GM12878 (cell line): ENCODE data around the gene UGT3A2. TPM values are rescaled to one million over a fixed set of nuclear protein-coding genes. Genes with fewer than 3 reads are reported as not detected.

Experiments used
- ATAC-seq: fragments of 200-7000 bp; cut with Tn5 transposase; 3 replicates; pipeline ENCODE4 v1.9.1; 2020; ENCODE audit warnings: mild to moderate bottlenecking, moderate library complexity
- BruUV-seq: library from RNA; stranded (reverse); fragments of 400-500 nt; replicated peaks from 2 replicates; lab custom pipeline; 2021; lab: Mats Ljungman, UMichigan
- CTCF ChIA-PET: fragments of 300-600 bp; sonication (Branson Sonifier 250); formaldehyde crosslinking; extraction: SDS; loops from one replicate; lab custom pipeline; 2021; ENCODE audit warnings: inconsistent platforms; lab: Yijun Ruan, JAX
- POLR2A ChIA-PET: fragments of 350-600 bp; formaldehyde crosslinking; extraction: SDS; loops from one replicate; lab custom pipeline; 2021; ENCODE audit warnings: inconsistent platforms; lab: Charles Lee
- RAD21 ChIA-PET: fragments of 300-600 bp; sonication (Branson Sonifier 250); formaldehyde crosslinking; loops from one replicate; lab custom pipeline; 2023; ENCODE audit warnings: antibody characterized with exemption; ENCODE audit not compliant: unreplicated experiment; lab: Charles Lee
- SMC1A ChIA-PET: fragments of 300-600 bp; sonication (Branson Sonifier 250); formaldehyde crosslinking; loops from one replicate; lab custom pipeline; 2023; ENCODE audit not compliant: unreplicated experiment, uncharacterized antibody; lab: Charles Lee
- DNase-seq: peaks from one replicate; pipeline ENCODE4 v3.0.0-alpha.2; 2011; ENCODE audit warnings: low read depth, low spot score
- FAIRE-seq: peaks from 3 replicates; lab custom pipeline; 2011; peaks lifted over from hg19 to GRCh38; lab: Jason Lieb, UNC
- H2AFZ ChIP-seq: 2 replicates; pipeline ENCODE4 v1.6.0; 2011; ENCODE audit warnings: low read depth, low read length, control low read depth; ENCODE audit not compliant: control insufficient read depth
- H3K27ac ChIP-seq: 2 replicates; pipeline ENCODE4 v1.5.1; 2011; ENCODE audit warnings: control low read depth; ENCODE audit not compliant: control insufficient read depth, insufficient read depth
- H3K27me3 ChIP-seq, 2 experiments: replicated peaks in 1 of 2; 2 replicates each; pipeline versions ENCODE4 v1.6.0 to v1.6.1; 2011; ENCODE audit warnings: low read length in 1 of 2; ENCODE audit not compliant: control insufficient read depth in 2 of 2, insufficient read depth in 2 of 2
- H3K36me3 ChIP-seq, 2 experiments: 2 replicates each; pipeline ENCODE4 v1.5.1; 2011; ENCODE audit warnings: low read length in 1 of 2; ENCODE audit not compliant: control insufficient read depth in 2 of 2, insufficient read depth in 2 of 2
- H3K4me1 ChIP-seq: 2 replicates; pipeline ENCODE4 v1.6.1; 2011; ENCODE audit warnings: mild to moderate bottlenecking, low read length, moderate library complexity, mixed read lengths; ENCODE audit not compliant: control insufficient read depth, insufficient read depth
- H3K4me2 ChIP-seq: 2 replicates; pipeline ENCODE4 v1.6.0; 2011; ENCODE audit warnings: control low read depth; ENCODE audit not compliant: control insufficient read depth, insufficient read depth
- H3K4me3 ChIP-seq: fragments of 200-600 bp; sonication (generic); 2 replicates; pipeline ENCODE4 v1.5.1; 2016
- H3K79me2 ChIP-seq: 2 replicates; pipeline ENCODE4 v1.6.0; 2011; ENCODE audit warnings: low read length; ENCODE audit not compliant: control insufficient read depth, insufficient read depth
- H3K9ac ChIP-seq: 2 replicates; pipeline ENCODE4 v1.8.0; 2011; ENCODE audit warnings: low read length, control low read depth, mixed read lengths; ENCODE audit not compliant: control insufficient read depth, insufficient read depth
- H3K9me3 ChIP-seq: replicated peaks from 3 replicates; pipeline ENCODE4 v1.5.1; 2011; ENCODE audit warnings: mild to moderate bottlenecking, low read length; ENCODE audit not compliant: control insufficient read depth, insufficient read depth
- H4K20me1 ChIP-seq: 2 replicates; pipeline ENCODE4 v1.6.0; 2011; ENCODE audit not compliant: control insufficient read depth, insufficient read depth
- BHLHE40 ChIP-seq, 2 experiments: fragments of 450-650 bp in 1 of 2; IDR thresholded peaks; 2 replicates each; pipeline ENCODE4 v1.6.1; 2011 to 2017; ENCODE audit warnings: low read depth in 2 of 2, borderline replicate concordance in 1 of 2, improper control_type of control experiment in 1 of 2, low read length in 1 of 2, mild to moderate bottlenecking in 1 of 2
- BMI1 ChIP-seq: fragments of 450-650 bp; IDR thresholded peaks from 2 replicates; pipeline ENCODE4 v1.6.1; 2016; ENCODE audit warnings: mild to moderate bottlenecking, moderate library complexity, borderline replicate concordance
- CREB1 ChIP-seq: IDR thresholded peaks from 2 replicates; pipeline ENCODE4 v1.6.1; 2012; ENCODE audit warnings: low read depth, mild to moderate bottlenecking, inconsistent platforms
- CREM ChIP-seq: IDR thresholded peaks from 2 replicates; pipeline ENCODE4 v1.6.1; 2014; ENCODE audit warnings: antibody characterized with exemption, low read depth
- EP300 ChIP-seq, 2 experiments: fragments of 150-350 bp in 1 of 2; IDR thresholded peaks; 2 replicates each; pipeline ENCODE4 v1.6.1; 2011 to 2012; ENCODE audit warnings: low read depth in 2 of 2, low read length in 2 of 2, borderline replicate concordance in 1 of 2, improper control_type of control experiment in 1 of 2, inconsistent platforms in 1 of 2; ENCODE audit not compliant: control insufficient read depth in 1 of 2
- FOXK2 ChIP-seq: fragments of 450-650 bp; IDR thresholded peaks from 2 replicates; pipeline ENCODE4 v1.6.1; 2017; ENCODE audit warnings: mild to moderate bottlenecking, moderate library complexity
- IRF3 ChIP-seq: fragments of 450-650 bp; IDR thresholded peaks from 2 replicates; pipeline ENCODE4 v1.6.1; 2014; ENCODE audit warnings: mild to moderate bottlenecking
- MEF2A ChIP-seq: IDR thresholded peaks from 2 replicates; pipeline ENCODE4 v1.6.1; 2011; ENCODE audit warnings: low read depth, mild to moderate bottlenecking, low read length, moderate library complexity; ENCODE audit not compliant: insufficient read depth
- NFIC ChIP-seq: IDR thresholded peaks from 2 replicates; pipeline ENCODE4 v1.6.1; 2012; ENCODE audit warnings: low read depth, mild to moderate bottlenecking, inconsistent platforms, low read length, moderate library complexity
- PAX8 ChIP-seq: fragments of 450-650 bp; IDR thresholded peaks from 2 replicates; pipeline ENCODE4 v1.6.1; 2017; ENCODE audit warnings: mild to moderate bottlenecking, moderate library complexity
- POLR2AphosphoS2 ChIP-seq: IDR thresholded peaks from 2 replicates; pipeline ENCODE4 v1.6.1; 2011; ENCODE audit warnings: low read depth, mild to moderate bottlenecking, low read length, improper control_type of control experiment, moderate library complexity
- RAD21 ChIP-seq: IDR thresholded peaks from 2 replicates; pipeline ENCODE4 v1.6.1; 2011; ENCODE audit warnings: mild to moderate bottlenecking, low read depth, low read length, moderate library complexity; ENCODE audit not compliant: insufficient read depth
- SREBF1 ChIP-seq: IDR thresholded peaks from 2 replicates; pipeline ENCODE4 v1.6.1; 2012; ENCODE audit warnings: mild to moderate bottlenecking, low read length
- STAT3 ChIP-seq: IDR thresholded peaks from 2 replicates; pipeline ENCODE4 v1.6.1; 2011; ENCODE audit warnings: low read depth, low read length, improper control_type of control experiment
- SUPT20H ChIP-seq: IDR thresholded peaks from 2 replicates; pipeline ENCODE4 v1.6.1; 2011; ENCODE audit warnings: low read depth, mild to moderate bottlenecking, low read length, moderate library complexity, borderline replicate concordance; ENCODE audit not compliant: control insufficient read depth
- YY1 ChIP-seq: IDR thresholded peaks from 2 replicates; pipeline ENCODE4 v1.6.1; 2011; ENCODE audit warnings: low read depth, mild to moderate bottlenecking, low read length
- ZBTB33 ChIP-seq: fragments of 450-650 bp; IDR thresholded peaks from 2 replicates; pipeline ENCODE4 v1.6.1; 2017; ENCODE audit warnings: mild to moderate bottlenecking
- ZNF24 ChIP-seq: fragments of 450-650 bp; IDR thresholded peaks from 2 replicates; pipeline ENCODE4 v1.6.1; 2017; ENCODE audit warnings: antibody characterized with exemption, mild to moderate bottlenecking
- WGBS: methylation state at CpG from one replicate; pipeline ENCODE4 v1.1.6; 2016; ENCODE audit warnings: low lambda C conversion rate; ENCODE audit not compliant: insufficient replicate concordance, insufficient coverage; ENCODE audit errors: missing lambda C conversion rate; 5-methylcytosine and 5-hydroxymethylcytosine counted together
- in situ Hi-C: fragments of 300-500 bp; cut with MboI; formaldehyde crosslinking; loops from 9 replicates; pipeline ENCODE4 v1.14.3; 2018; ENCODE audit warnings: mixed read lengths
- intact Hi-C: fragments of 100-400 bp; cut with micrococcal nuclease; formaldehyde crosslinking; loops from one replicate; pipeline ENCODE4 v1.14.2; 2022; ENCODE audit not compliant: unreplicated experiment
- polyA plus RNA-seq, 11 experiments: library from polyadenylated mRNA; depleted of rRNA in 4 of 11; unstranded in 6 of 11; stranded (reverse) in 5 of 11; fragments of >200 nt; fragmentation: Nextera tagmentation in 4 of 11; fragmentation: Illumina TruSeq in 1 of 11; extraction: Ambion mirVana in 4 of 11; extraction: Trizol in 1 of 11; gene quantifications; 1 replicate in 1 of 11; 2 replicates in 10 of 11; pipeline versions ENCODE4 v1.2.1 to v1.2.3, GENCODE V29; 2011 to 2016; ENCODE audit warnings: inconsistent platforms in 2 of 11, missing spikeins in 2 of 11, low read depth in 1 of 11
- total RNA-seq, 4 experiments: library from RNA; depleted of rRNA in 3 of 4; stranded (reverse); fragments of >200 nt in 3 of 4; fragmentation: Illumina TruSeq in 1 of 4; extraction: Trizol in 1 of 4; gene quantifications; 2 replicates each; pipeline versions ENCODE4 v1.2.1 to v1.2.3, GENCODE V29; 2013 to 2021
- TF ChIP-seq, protein P1 (sequence below): fragments of 450-650 bp; IDR thresholded peaks from 2 replicates; pipeline ENCODE4 v1.6.1; 2018; ENCODE audit warnings: mild to moderate bottlenecking, low read depth, moderate library complexity; ENCODE audit not compliant: partially characterized antibody

The UGT3A2 gene
- total and polyA plus RNA-seq, 10 of the 15 experiments (the other 5 are each of a cell fraction or from before 2014, with no cell fraction given), result 0.02 to 0.50 (median 0.09) TPM; not detected in 7

DNA sequence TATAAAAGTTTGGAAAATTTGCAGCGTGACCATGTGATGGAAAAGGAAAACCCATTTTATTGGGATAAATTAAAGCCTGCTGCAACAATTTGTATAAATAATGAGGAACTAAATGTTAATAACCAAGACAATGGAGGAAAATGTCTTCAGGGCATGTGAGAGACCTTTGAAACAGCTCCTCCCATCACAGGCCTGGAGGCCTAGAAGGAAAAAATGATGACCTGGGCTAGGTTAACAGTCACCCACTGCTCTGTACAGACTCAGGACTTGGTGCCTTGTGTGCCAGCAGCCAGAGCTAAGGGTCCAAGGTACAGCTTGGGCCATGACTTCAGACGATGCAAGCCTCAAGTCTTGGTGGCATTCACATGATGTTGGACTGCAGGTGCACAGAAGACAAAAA, 53.5 kb downstream of the UGT3A2 start (continued):
- TF ChIP-seq SUPT20H (no peak), SREBF1 (no peak), YY1 (no peak), ZNF24 (no peak), CREM (no peak), BHLHE40 (IDR thresholded peaks at IDR 0.05; ENCODE audit: borderline replicate concordance in 1 of 2, low read depth in 2 of 2, low read length in 1 of 2) (no peak)

DNA sequence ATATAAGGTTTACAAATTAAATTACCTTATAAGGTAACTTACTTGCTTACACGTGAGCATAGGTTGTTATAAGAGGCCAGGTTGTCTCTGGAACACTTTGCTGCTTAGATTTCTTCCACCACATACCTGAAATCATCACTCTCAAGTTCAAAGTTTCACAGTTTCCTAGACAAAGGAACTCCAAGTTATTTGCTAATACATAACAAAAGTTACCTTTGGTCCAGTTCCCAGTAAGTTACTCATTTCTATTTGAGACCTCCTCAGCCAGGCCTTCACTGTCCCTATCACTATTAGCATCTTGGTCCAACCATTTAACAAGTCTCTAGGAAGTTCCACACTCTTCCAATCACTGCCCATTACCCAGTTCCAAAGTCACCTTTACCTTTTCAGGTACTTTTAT, 57.0 kb downstream of the UGT3A2 start:
- no peaks in the 10 kb centered on the region for H3K36me3 ChIP-seq
- H3K27me3 ChIP-seq, result no peaks in the 10 kb centered on the region
- RAD21 ChIA-PET, result no interaction called here
- CTCF ChIA-PET, result no interaction called here
- H3K9me3 ChIP-seq, result no peaks in the 10 kb centered on the region; the same call in 2 of the 3 replicates
- H3K27ac ChIP-seq, result no peak overlapping the region
- H3K4me1 ChIP-seq, result no peaks in the 10 kb centered on the region
- no peak for ATAC-seq
- FAIRE-seq, result no peak
- BruUV-seq, result no TSS peak
- H2AFZ ChIP-seq, result no peak overlapping the region
- in situ Hi-C loops, result no loop called here
- no peaks in the 10 kb centered on the region for H3K79me2 ChIP-seq
- no peak overlapping the region for H3K4me2 ChIP-seq
- H4K20me1 ChIP-seq, result no peaks in the 10 kb centered on the region
- intact Hi-C loops, result no loop called here
- H3K9ac ChIP-seq, result no peak overlapping the region
- SMC1A ChIA-PET, result no interaction called here
- no peak for DNase-seq
- POLR2A ChIA-PET, result interaction anchor here (0.9 kb wide), 1 partner anchor 14 kb away, joined by 3 read pairs; no protein-coding TSS in a partner anchor
- H3K4me3 ChIP-seq, result no peak overlapping the region
- 16% methylated on average over 1 of the region's 1 CpG for WGBS
- TF ChIP-seq RAD21 (no peak), PAX8 (no peak), MEF2A (no peak), IRF3 (no peak), STAT3 (no peak), POLR2AphosphoS2 (no peak), CREB1 (no peak), FOXK2 (no peak), NFIC (no peak), ZBTB33 (no peak), EP300 (IDR thresholded peaks at IDR 0.05; ENCODE audit: borderline replicate concordance in 1 of 2, control insufficient read depth in 1 of 2, low read depth in 2 of 2, low read length in 2 of 2) (no peak), BMI1 (no peak)
- TF ChIP-seq, protein P1, sequence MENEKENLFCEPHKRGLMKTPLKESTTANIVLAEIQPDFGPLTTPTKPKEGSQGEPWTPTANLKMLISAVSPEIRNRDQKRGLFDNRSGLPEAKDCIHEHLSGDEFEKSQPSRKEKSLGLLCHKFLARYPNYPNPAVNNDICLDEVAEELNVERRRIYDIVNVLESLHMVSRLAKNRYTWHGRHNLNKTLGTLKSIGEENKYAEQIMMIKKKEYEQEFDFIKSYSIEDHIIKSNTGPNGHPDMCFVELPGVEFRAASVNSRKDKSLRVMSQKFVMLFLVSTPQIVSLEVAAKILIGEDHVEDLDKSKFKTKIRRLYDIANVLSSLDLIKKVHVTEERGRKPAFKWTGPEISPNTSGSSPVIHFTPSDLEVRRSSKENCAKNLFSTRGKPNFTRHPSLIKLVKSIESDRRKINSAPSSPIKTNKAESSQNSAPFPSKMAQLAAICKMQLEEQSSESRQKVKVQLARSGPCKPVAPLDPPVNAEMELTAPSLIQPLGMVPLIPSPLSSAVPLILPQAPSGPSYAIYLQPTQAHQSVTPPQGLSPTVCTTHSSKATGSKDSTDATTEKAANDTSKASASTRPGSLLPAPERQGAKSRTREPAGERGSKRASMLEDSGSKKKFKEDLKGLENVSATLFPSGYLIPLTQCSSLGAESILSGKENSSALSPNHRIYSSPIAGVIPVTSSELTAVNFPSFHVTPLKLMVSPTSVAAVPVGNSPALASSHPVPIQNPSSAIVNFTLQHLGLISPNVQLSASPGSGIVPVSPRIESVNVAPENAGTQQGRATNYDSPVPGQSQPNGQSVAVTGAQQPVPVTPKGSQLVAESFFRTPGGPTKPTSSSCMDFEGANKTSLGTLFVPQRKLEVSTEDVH, result no peak
